GM21423 (cell line): Measurements from ENCODE around the gene HHIP.

Experiments
- ATAC-seq: cut with Tn5 transposase; IDR thresholded peaks from one replicate; pipeline ENCODE4 v1.9.1; 2021; ENCODE audit warnings: mild to moderate bottlenecking, moderate library complexity; ENCODE audit not compliant: unreplicated experiment

Gene HHIP

GRCh38 chr4:144655491-144655890 is 9.5 kb downstream of the HHIP start:
- no peak for ATAC-seq

GRCh38 chr4:144656850-144657249 is 10.9 kb downstream of the HHIP start:
- no peak for ATAC-seq

DNA sequence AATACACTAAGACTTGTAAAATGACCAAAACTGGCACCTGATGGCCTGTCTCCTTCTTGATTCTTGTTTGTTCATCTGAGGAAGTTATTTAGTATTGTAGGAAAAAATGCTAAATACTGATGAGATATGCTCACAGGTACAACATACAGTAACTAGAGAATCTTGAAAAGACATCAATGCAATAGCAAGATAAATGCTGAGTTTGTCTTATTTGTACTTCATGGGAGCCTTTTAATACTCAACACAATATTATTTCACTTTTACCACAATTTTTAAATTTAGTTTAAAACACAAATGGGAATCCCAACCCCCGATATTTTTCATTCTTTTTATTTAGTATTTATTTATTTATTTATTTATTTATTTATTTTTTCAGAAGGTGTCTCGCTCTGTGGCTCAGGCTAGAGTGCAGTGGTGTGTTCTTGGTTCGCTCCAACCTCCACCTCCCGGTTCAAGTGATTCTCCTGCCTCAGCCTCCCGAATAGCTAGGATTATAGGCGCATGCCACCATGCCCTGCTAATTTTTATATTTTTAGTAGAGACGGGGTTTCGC is 12.1 kb downstream of the HHIP start:
- no peak for ATAC-seq

- no peak for ATAC-seq
Measured at GRCh38 chr4:144658903-144659302, 12.9 kb downstream of the HHIP start.

GRCh38 chr4:144659447-144659846 is 13.5 kb downstream of the HHIP start:
- no peak for ATAC-seq

DNA sequence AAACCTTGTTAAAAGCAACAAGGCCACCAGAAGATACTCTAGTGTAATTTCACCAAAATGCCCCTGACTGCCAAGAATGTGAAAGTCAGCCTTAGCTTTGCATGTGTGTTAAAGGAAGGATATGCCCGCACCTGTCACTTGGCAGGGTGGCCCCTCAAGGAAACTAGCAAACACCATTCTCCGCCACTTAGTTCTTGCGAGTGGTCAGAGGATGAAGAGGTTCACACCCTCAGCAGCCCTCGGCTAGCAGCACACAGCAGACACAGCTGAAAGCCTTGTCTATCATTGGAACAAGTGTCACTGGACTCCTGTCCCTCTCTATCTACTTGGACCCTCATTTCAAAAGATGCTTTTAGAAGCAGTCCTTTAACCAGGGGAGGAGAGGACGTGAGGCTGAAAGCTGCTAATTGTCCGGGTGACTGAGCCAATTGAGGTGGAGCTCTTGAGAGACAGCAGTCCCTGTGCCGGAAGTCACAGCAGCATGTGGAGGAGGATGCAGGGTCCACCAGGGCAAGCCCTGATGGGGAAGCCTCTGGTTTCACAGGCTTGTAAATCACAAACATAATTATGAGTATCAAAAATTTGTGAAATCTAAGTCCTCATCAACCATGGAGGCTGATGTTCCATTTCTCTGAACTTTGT is 18.0 kb downstream of the HHIP start:
- ATAC-seq = no peak

GRCh38 chr4:144666539-144667175 is 20.7 kb downstream of the HHIP start:
- ATAC-seq = no peak

GRCh38 chr4:144667500-144667899 is 21.5 kb downstream of the HHIP start:
- ATAC-seq = no peak

DNA sequence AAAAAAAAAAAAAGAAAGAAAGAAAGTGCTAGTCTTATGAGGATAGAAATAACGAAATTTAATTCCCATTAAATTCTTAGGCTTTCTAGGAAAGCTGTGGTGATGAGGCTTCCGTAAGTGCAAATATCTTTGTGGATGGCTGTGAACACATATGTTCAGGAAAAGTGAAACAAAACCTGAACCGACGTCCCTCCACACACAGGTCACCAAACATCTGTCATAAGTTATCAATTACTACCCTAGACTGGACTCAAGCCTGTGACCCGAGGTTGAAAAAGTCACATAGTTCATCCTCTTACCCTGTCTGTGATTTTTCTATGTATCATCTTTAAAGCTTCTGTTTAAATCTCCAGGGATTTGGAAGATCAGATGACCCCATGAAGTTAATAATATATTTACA is 24.8 kb downstream of the HHIP start:
- ATAC-seq = no peak

- ATAC-seq = no peak
Measured at GRCh38 chr4:144674711-144675110, 28.8 kb downstream of the HHIP start.

- no peak for ATAC-seq
Measured at GRCh38 chr4:144681806-144682205, 35.9 kb downstream of the HHIP start.

DNA sequence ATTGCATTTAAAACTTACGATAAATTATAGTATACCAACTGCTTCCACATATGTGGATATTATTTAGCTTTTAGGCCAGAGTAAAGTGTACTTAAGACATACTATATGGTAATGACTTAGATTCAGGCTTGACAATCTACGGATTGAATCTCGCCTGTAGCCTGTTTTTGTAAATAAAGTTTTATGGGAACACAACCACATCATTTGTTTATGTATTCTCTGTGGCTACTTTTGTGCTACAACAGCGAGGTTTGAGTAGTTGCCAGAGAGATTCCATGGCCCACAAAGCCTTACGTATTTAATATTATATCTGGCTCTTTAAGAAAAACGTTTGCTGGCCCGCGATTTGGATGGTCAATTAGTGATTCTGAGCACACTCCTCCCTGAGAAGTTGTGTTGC is 37.6 kb downstream of the HHIP start:
- no peak for ATAC-seq

GRCh38 chr4:144685911-144686310 is 40.0 kb downstream of the HHIP start:
- ATAC-seq = no peak

- ATAC-seq = no peak
Measured at GRCh38 chr4:144686921-144687320, 41.0 kb downstream of the HHIP start.

- no peak for ATAC-seq
Measured at GRCh38 chr4:144687466-144687865, 41.5 kb downstream of the HHIP start.

DNA sequence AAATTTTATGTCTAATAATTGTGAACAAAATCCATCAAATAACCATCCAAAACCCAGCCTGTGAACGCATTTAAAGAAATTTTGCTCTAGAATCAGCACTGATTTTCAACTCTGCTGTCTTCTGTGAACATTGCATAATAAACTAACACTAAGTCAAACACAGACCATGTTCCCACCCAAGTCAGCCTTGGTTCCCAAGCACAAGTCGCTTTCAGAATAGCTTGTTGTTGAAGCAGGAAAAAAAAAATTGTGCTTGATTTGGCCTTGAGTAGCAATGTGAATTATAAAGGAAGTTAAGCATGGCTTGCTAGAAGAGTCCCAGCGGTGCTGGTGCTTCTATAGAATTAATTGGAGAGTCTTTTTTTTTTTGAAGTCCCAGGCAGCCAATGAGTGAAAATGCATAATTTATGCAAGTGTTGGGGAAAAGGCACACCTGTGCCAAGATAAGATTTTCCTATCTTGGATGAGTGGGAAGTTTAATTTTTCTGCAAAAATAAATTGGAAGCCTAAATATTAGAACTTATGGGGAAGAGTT is 42.1 kb downstream of the HHIP start:
- ATAC-seq = no peak

DNA sequence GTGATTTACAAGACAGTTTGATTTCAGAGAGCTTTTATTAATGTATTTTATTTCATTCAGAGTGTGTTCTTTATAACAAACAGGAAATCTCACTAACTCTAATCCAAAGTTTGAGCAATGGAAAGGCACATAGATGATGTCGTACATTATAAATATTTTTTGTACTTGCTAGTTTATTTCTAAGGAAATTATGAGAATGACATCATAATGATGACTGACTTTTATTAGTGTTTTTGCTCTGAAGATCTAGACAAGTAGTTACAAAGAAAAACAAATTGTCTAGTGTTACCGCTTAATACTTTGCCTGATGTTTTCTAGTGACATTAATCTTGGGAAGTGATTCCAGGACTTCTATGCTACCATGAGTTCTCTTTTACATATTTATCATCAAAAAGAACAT is 43.2 kb downstream of the HHIP start:
- ATAC-seq = no peak

DNA sequence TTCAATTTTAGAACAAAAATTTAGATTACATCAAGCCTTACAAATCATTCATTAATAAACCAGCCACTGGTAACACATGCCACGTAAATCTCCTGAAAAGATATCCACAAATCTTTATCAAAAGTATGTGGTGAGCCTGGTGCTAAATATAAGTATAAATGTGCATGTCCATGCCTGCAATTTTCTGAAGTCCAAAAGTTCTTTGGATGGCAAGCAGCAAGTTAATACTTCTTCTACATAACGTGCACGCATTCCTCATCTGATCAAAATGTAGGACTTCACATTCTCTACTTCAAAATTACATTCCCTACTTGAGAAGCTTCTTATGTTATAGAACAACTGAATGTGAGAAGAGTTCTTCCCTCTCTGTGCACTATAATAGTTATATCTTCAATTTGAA is 49.8 kb downstream of the HHIP start:
- ATAC-seq = no peak

DNA sequence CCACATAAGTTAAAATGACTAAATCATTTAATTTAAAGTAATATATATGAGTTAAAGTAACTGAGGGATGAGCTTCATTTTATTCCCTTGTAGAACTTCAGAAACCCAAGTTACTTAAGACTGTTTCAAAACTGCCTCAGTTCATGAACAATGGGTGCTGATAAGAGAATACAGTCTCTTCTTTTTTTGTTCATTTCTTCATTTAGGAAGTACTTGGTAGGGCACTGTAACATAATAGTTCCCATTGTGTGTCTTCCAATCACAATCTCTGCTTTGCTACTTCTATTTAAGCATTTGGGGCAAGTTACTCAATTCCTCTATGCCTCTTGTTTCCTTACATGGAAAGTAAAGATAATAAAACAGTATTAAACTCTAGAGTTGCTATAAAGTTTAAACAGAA is 50.4 kb downstream of the HHIP start:
- ATAC-seq = no peak

GRCh38 chr4:144699565-144699964 is 53.6 kb downstream of the HHIP start:
- ATAC-seq = no peak

DNA sequence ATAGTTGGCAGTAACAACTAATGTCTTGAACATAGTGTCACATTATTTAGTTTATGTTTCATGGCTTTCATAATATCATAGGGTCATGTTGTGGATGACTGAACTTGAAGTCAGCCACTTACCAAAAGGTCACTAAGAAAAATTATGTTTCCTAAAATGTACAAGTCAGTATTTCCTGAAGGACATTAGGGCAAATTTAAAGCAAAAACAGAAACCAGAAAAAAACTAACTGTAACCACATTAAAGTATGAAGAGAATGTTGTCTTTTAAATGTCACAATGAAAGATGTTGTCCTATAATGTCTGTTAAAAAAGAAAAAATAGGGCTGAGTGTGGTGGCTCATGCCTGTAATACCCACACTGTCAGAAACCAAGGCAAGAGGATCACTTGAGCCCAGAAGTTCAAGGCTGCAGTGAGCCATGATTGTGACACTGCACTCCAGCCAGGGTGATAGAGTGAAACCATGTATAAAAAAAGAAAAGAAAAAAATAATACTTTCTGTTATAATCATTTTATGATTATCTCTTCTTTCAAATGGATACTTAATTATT is 55.8 kb downstream of the HHIP start:
- no peak for ATAC-seq

DNA sequence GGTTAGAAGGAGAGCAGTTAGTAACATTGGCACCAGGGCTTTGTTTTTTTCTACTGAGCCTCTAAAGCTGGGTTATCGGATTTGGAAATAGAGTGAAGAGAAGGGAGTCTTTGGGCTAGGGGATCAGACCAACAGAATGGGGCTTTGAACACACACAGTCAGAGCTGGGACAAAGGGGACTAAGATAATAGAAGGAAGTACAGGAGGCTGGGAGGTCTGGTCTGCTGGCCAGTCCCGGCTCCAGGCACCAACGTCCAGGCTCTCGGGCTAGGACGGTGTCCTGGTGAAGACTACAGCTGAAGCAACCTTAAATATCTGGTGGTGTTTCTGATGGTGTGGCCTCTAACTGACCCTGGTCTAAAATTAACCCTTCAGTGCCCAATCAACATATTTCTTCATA is 57.5 kb downstream of the HHIP start:
- ATAC-seq = no peak
